Neural progenitor cell (in vitro differentiated cells): ENCODE measurements around the gene MACC1.

Source experiments
- CTCF ChIP-seq: fragments of 200-600 bp; sonication (generic); IDR thresholded peaks from 2 replicates; pipeline ENCODE4 v1.5.1; 2017; ENCODE audit warnings: antibody characterized with exemption, mild to moderate bottlenecking
- EZH2 ChIP-seq: fragments of 200-600 bp; sonication (generic); IDR thresholded peaks from 2 replicates; pipeline ENCODE4 v1.6.1; 2017; ENCODE audit warnings: antibody characterized with exemption, mild to moderate bottlenecking, moderate library complexity

- TF ChIP-seq CTCF (no peak), EZH2 (no peak)
These were observed 22.7 kb downstream of the MACC1 start for GRCh38 chr7:20194343-20194995.
